SK-N-SH (cell line): ENCODE results near the gene CDK14. TPM values are rescaled to one million over a fixed set of nuclear protein-coding genes. Genes with fewer than 3 reads are reported as not detected.

Experiments used
- CTCF ChIA-PET: fragments of 300-600, 350-600 bp; formaldehyde crosslinking; extraction: SDS; loops from one replicate; lab custom pipeline; 2021; lab: Yijun Ruan, JAX
- POLR2A ChIA-PET: fragments of 350-600 bp; sonication (Branson Sonifier 250); formaldehyde crosslinking; extraction: SDS; loops from one replicate; lab custom pipeline; 2020; ENCODE audit warnings: antibody characterized with exemption, inconsistent platforms; lab: Yijun Ruan, JAX
- DNase-seq: peaks from one replicate; pipeline ENCODE4 v3.0.0; 2012
- H2AFZ ChIP-seq: fragments of 200-600 bp; sonication (generic); 2 replicates; pipeline ENCODE4 v1.8.1; 2016; ENCODE audit warnings: antibody characterized with exemption, mild to moderate bottlenecking, low read depth
- H3F3A ChIP-seq: fragments of 200-600 bp; sonication (generic); replicated peaks from 2 replicates; pipeline ENCODE3; 2016; ENCODE audit warnings: antibody characterized with exemption, mild to moderate bottlenecking; ENCODE audit not compliant: insufficient read depth
- H3K27ac ChIP-seq, 2 experiments: fragments of 200-500 bp in 1 of 2; fragments of 200-600 bp in 1 of 2; sonication (Bioruptor generic) in 1 of 2; sonication (generic), shearing (Covaris generic) in 1 of 2; 2 replicates each; pipeline versions ENCODE4 v1.5.1 to v1.6.1; 2014 to 2016; ENCODE audit warnings: low read depth in 2 of 2, inconsistent platforms in 1 of 2, low read length in 1 of 2, mild to moderate bottlenecking in 1 of 2, mixed read lengths in 1 of 2
- H3K27me3 ChIP-seq: fragments of 200-600 bp; sonication (generic), shearing (Covaris generic); 2 replicates; pipeline ENCODE4 v1.6.1; 2016; ENCODE audit warnings: mixed run types; ENCODE audit not compliant: insufficient read depth
- H3K36me3 ChIP-seq, 2 experiments: fragments of 200-500 bp in 1 of 2; fragments of 200-600 bp in 1 of 2; sonication (Bioruptor generic) in 1 of 2; sonication (generic) in 1 of 2; replicated peaks in 1 of 2; 2 replicates each; pipeline versions ENCODE3 to v1.5.1; 2014 to 2016; ENCODE audit warnings: low read length in 1 of 2, mild to moderate bottlenecking in 1 of 2; ENCODE audit not compliant: insufficient read depth in 2 of 2, control insufficient read depth in 1 of 2
- H3K4me1 ChIP-seq, 2 experiments: fragments of 200-500 bp in 1 of 2; fragments of 200-600 bp in 1 of 2; sonication (Bioruptor generic) in 1 of 2; sonication (generic), shearing (Covaris generic) in 1 of 2; 2 replicates each; pipeline versions ENCODE4 v1.5.1 to v1.6.1; 2014 to 2016; ENCODE audit warnings: low read depth in 1 of 2, low read length in 1 of 2, mixed run types in 1 of 2; ENCODE audit not compliant: insufficient read depth in 2 of 2, control insufficient read depth in 1 of 2
- H3K4me2 ChIP-seq: fragments of 200-600 bp; sonication (generic), shearing (Covaris generic); 2 replicates; pipeline ENCODE4 v1.6.1; 2017; ENCODE audit warnings: mixed run types
- H3K4me3 ChIP-seq, 2 experiments: fragments of 200-500 bp in 1 of 2; fragments of 200-600 bp in 1 of 2; sonication (Bioruptor generic) in 1 of 2; sonication (generic), shearing (Covaris generic) in 1 of 2; 2 replicates each; pipeline versions ENCODE4 v1.5.1 to v1.8.1; 2014 to 2016; ENCODE audit warnings: low read depth in 2 of 2, inconsistent platforms in 1 of 2, low read length in 1 of 2, mild to moderate bottlenecking in 1 of 2, mixed read lengths in 1 of 2, moderate library complexity in 1 of 2
- H3K79me2 ChIP-seq: fragments of 200-600 bp; sonication (generic); 2 replicates; pipeline ENCODE4 v1.8.1; 2017; ENCODE audit warnings: mild to moderate bottlenecking; ENCODE audit not compliant: insufficient read depth
- H3K9ac ChIP-seq: fragments of 200-600 bp; sonication (generic); 2 replicates; pipeline ENCODE4 v1.6.1; 2017; ENCODE audit warnings: mixed run types
- H3K9me2 ChIP-seq: fragments of 200-600 bp; sonication (generic); 2 replicates; pipeline ENCODE4 v1.6.1; 2017; ENCODE audit warnings: mixed run types
- H3K9me3 ChIP-seq: fragments of 200-600 bp; sonication (generic); 2 replicates; pipeline ENCODE4 v1.6.1; 2017; ENCODE audit warnings: mixed run types, mild to moderate bottlenecking, moderate library complexity
- H4K20me1 ChIP-seq: fragments of 200-600 bp; sonication (generic); 2 replicates; pipeline ENCODE4 v1.6.1; 2017; ENCODE audit warnings: mild to moderate bottlenecking, mixed run types; ENCODE audit not compliant: insufficient read depth
- CHD2 ChIP-seq: fragments of 150-350 bp; IDR thresholded peaks from 2 replicates; pipeline ENCODE4 v1.6.1; 2018; ENCODE audit warnings: low read length; ENCODE audit not compliant: partially characterized antibody
- CTCF ChIP-seq: fragments of 200-600 bp; sonication (generic); IDR thresholded peaks from 2 replicates; pipeline ENCODE4 v1.6.1; 2017; ENCODE audit warnings: antibody characterized with exemption, mild to moderate bottlenecking, moderate library complexity
- FOSL2 ChIP-seq: IDR thresholded peaks from 2 replicates; pipeline ENCODE4 v1.4.0; 2012; ENCODE audit warnings: low read depth, mild to moderate bottlenecking, moderate library complexity, borderline replicate concordance
- FOXJ3 ChIP-seq: sonication (generic); formaldehyde crosslinking; IDR thresholded peaks from 2 replicates; pipeline ENCODE4 v1.5.1; 2020; ENCODE audit warnings: mild to moderate bottlenecking, missing genetic modification reagents
- FOXM1 ChIP-seq: IDR thresholded peaks from 2 replicates; pipeline ENCODE4 v1.4.0; 2012; ENCODE audit warnings: low read depth, mild to moderate bottlenecking
- MEF2A ChIP-seq: IDR thresholded peaks from 2 replicates; pipeline ENCODE4 v1.4.0; 2012; ENCODE audit warnings: low read depth, borderline replicate concordance
- NRF1 ChIP-seq: IDR thresholded peaks from 2 replicates; pipeline ENCODE4 v1.6.1; 2012; ENCODE audit warnings: low read depth, mild to moderate bottlenecking, low read length
- PBX3 ChIP-seq: IDR thresholded peaks from 2 replicates; pipeline ENCODE4; 2012
- RAD21 ChIP-seq: IDR thresholded peaks from 2 replicates; pipeline ENCODE4 v1.6.1; 2012; ENCODE audit warnings: mild to moderate bottlenecking, low read length
- RCOR1 ChIP-seq: fragments of 150-350 bp; IDR thresholded peaks from 2 replicates; pipeline ENCODE4 v1.6.1; 2017; ENCODE audit warnings: antibody characterized with exemption, low read length
- REST ChIP-seq: IDR thresholded peaks from 2 replicates; pipeline ENCODE4 v1.6.1; 2012; ENCODE audit warnings: mild to moderate bottlenecking, low read depth, low read length, moderate library complexity
- SIN3A ChIP-seq: IDR thresholded peaks from 2 replicates; pipeline ENCODE4 v1.6.1; 2012; ENCODE audit warnings: low read depth, mild to moderate bottlenecking, low read length, moderate library complexity, borderline replicate concordance
- SMC3 ChIP-seq: IDR thresholded peaks from 2 replicates; pipeline ENCODE4 v1.6.1; 2012; ENCODE audit warnings: low read depth, low read length, improper control_type of control experiment
- TAF1 ChIP-seq: IDR thresholded peaks from 2 replicates; pipeline ENCODE4 v1.6.1; 2012; ENCODE audit warnings: low read depth, mild to moderate bottlenecking, low read length, moderate library complexity, borderline replicate concordance
- TCF12 ChIP-seq: IDR thresholded peaks from 2 replicates; pipeline ENCODE4 v1.4.0; 2012
- TEAD4 ChIP-seq: IDR thresholded peaks from 2 replicates; pipeline ENCODE4 v1.4.0; 2012; ENCODE audit warnings: mild to moderate bottlenecking, borderline replicate concordance; ENCODE audit not compliant: insufficient read depth
- USF1 ChIP-seq: IDR thresholded peaks from 2 replicates; pipeline ENCODE4 v1.4.0; 2012; ENCODE audit warnings: low read depth, borderline replicate concordance
- YY1 ChIP-seq: IDR thresholded peaks from 2 replicates; pipeline ENCODE4 v1.4.0; 2012; ENCODE audit warnings: low read depth, mild to moderate bottlenecking
- WGBS: methylation state at CpG from one replicate; pipeline ENCODE4 v1.1.6; 2017; ENCODE audit warnings: low lambda C conversion rate; 5-methylcytosine and 5-hydroxymethylcytosine counted together
- polyA plus RNA-seq, 3 experiments: library from polyadenylated mRNA; depleted of rRNA; stranded (reverse); fragments of >200 nt; gene quantifications; 2 replicates each; pipeline ENCODE4 v1.2.3, GENCODE V29; 2012

CDK14 gene
- polyA plus RNA-seq, 1 of the 3 experiments (the other 2 are of a cell fraction), result 13.9 TPM

GRCh38 chr7:91157579-91158320 is 561.6 kb downstream of the CDK14 start:
- CTCF ChIA-PET, result interaction anchor here (1.1 to 1.3 kb wide), 3 partner anchors 12 to 120 kb away, joined by 3 to 4 read pairs (median 3); no protein-coding TSS in a partner anchor

More at GRCh38 chr7:91157579-91158320, 561.6 kb downstream of the CDK14 start:
- H3K27me3 ChIP-seq, result no peaks in the 10 kb centered on the region
- no peak overlapping the region for H2AFZ ChIP-seq
- POLR2A ChIA-PET, result no interaction called here
- peaks cover 3% of the 10 kb centered on the region for H3F3A ChIP-seq
- TF ChIP-seq SIN3A, result no peak
- no peak for TF ChIP-seq USF1
- no peak for TF ChIP-seq FOXM1
- no peak for TF ChIP-seq TAF1
- TF ChIP-seq CHD2, result no peak
- TF ChIP-seq FOXJ3, result no peak
- no peak for TF ChIP-seq REST
- no peak for TF ChIP-seq TCF12
- no peak for TF ChIP-seq NRF1
- TF ChIP-seq RCOR1, result no peak
- TF ChIP-seq PBX3, result no peak
- no peak for TF ChIP-seq MEF2A
- TF ChIP-seq SMC3, result no peak
- no peak for TF ChIP-seq TEAD4
- TF ChIP-seq FOSL2, result no peak
- no peak for TF ChIP-seq RAD21
- no peak for TF ChIP-seq YY1
- no peak for TF ChIP-seq CTCF
- no peak overlapping the region for H3K27ac ChIP-seq
- H3K4me1 ChIP-seq, result no peaks in the 10 kb centered on the region; a peak in 3 of 4 replicates
- H3K36me3 ChIP-seq, result peaks cover 0 to 3% of the 10 kb centered on the region in 2 experiments
- no peak overlapping the region for H3K9ac ChIP-seq
- no peak for DNase-seq
- H3K4me2 ChIP-seq, result no peak overlapping the region
- no peaks in the 10 kb centered on the region for H3K79me2 ChIP-seq
- H3K9me3 ChIP-seq, result no peaks in the 10 kb centered on the region
- H3K4me3 ChIP-seq, result no peak overlapping the region
- 79% methylated on average over 6 of the region's 6 CpGs for WGBS
- H3K9me2 ChIP-seq, result no peaks in the 10 kb centered on the region
- H4K20me1 ChIP-seq, result no peaks in the 10 kb centered on the region
